CD8-positive, alpha-beta memory T cell (primary cell): Measurements from ENCODE around the gene SETD7. TPM values are rescaled to one million over a fixed set of nuclear protein-coding genes. Genes with fewer than 3 reads are reported as not detected.
"Not testable (repeated sequence)": the region's sequence is repeated elsewhere in the genome, so short reads cannot be mapped to it uniquely, and the experiment has no call there.

Source experiments
- CTCF ChIA-PET: fragments of 350-600 bp; sonication (Branson Sonifier 250); formaldehyde crosslinking; loops from one replicate; lab custom pipeline; 2021; ENCODE audit warnings: antibody characterized with exemption; lab: Charles Lee
- POLR2A ChIA-PET: fragments of 350-600 bp; sonication (Branson Sonifier 250); formaldehyde crosslinking; loops from one replicate; lab custom pipeline; 2021; ENCODE audit warnings: antibody characterized with exemption; lab: Charles Lee
- DNase-seq, 5 donors: peaks; one replicate each; pipeline versions ENCODE4 v3.0.0 to v3.0.0-alpha.2; 2020 to 2022; ENCODE audit warnings: mixed read lengths in 1 of 5
- H3K27ac ChIP-seq: one replicate; pipeline ENCODE4 v1.7.0; 2013; ENCODE audit warnings: low read depth, mild to moderate bottlenecking, low read length, moderate library complexity
- H3K27me3 ChIP-seq: 2 replicates; pipeline ENCODE4 v1.7.0; 2013; ENCODE audit warnings: low read length, mild to moderate bottlenecking; ENCODE audit not compliant: insufficient read depth, poor library complexity, severe bottlenecking
- H3K36me3 ChIP-seq: 2 replicates; pipeline ENCODE4 v1.7.0; 2013; ENCODE audit warnings: mild to moderate bottlenecking, low read length, moderate library complexity; ENCODE audit not compliant: insufficient read depth
- H3K4me1 ChIP-seq: 2 replicates; pipeline ENCODE4 v1.7.0; 2013; ENCODE audit warnings: mild to moderate bottlenecking, low read length, moderate library complexity; ENCODE audit not compliant: insufficient read depth
- H3K4me3 ChIP-seq: 2 replicates; pipeline ENCODE4 v1.7.0; 2013; ENCODE audit warnings: mild to moderate bottlenecking, low read length
- H3K9me3 ChIP-seq: 2 replicates; pipeline ENCODE4 v1.7.0; 2013; ENCODE audit warnings: mild to moderate bottlenecking, low read length
- H3K27ac Mint-ChIP-seq, 8 donors: one replicate each; pipeline ENCODE4 v1.8.0; 2020 to 2021; ENCODE audit warnings: mixed read lengths in 8 of 8, mild to moderate bottlenecking in 6 of 8, inconsistent platforms in 3 of 8, moderate library complexity in 3 of 8
- H3K27me3 Mint-ChIP-seq, 2 donors: one replicate each; pipeline ENCODE4 v1.8.0; 2020 to 2021; ENCODE audit warnings: mixed read lengths in 2 of 2, mild to moderate bottlenecking in 1 of 2, moderate library complexity in 1 of 2
- H3K36me3 Mint-ChIP-seq, 3 donors: one replicate each; pipeline ENCODE4 v1.8.0; 2020 to 2021; ENCODE audit warnings: mixed read lengths in 3 of 3, inconsistent platforms in 1 of 3, mild to moderate bottlenecking in 1 of 3
- H3K4me1 Mint-ChIP-seq, 3 donors: one replicate each; pipeline ENCODE4 v1.8.0; 2020 to 2021; ENCODE audit warnings: mixed read lengths in 3 of 3, inconsistent platforms in 1 of 3, mild to moderate bottlenecking in 1 of 3
- H3K4me3 Mint-ChIP-seq, 7 donors: one replicate each; pipeline ENCODE4 v1.8.0; 2020 to 2021; ENCODE audit warnings: mixed read lengths in 7 of 7, mild to moderate bottlenecking in 6 of 7, moderate library complexity in 4 of 7, inconsistent platforms in 2 of 7
- H3K9me3 Mint-ChIP-seq, 5 donors: one replicate each; pipeline ENCODE4 v1.8.0; 2020 to 2022; ENCODE audit warnings: mixed read lengths in 5 of 5, mild to moderate bottlenecking in 3 of 5, moderate library complexity in 2 of 5, inconsistent platforms in 1 of 5
- polyA plus RNA-seq: library from polyadenylated mRNA; unstranded; fragments of 300-500 nt; fragmentation: Illumina TruSeq; gene quantifications from one replicate; pipeline ENCODE4 v1.2.3, GENCODE V29; 2021
- total RNA-seq, 2 experiments: library from RNA; stranded (reverse); gene quantifications; one replicate each; pipeline ENCODE4 v1.2.3, GENCODE V29; 2021

SETD7 gene
- total and polyA plus RNA-seq, 3 experiments from 2014 or later: 2.0 to 17.0 (median 15.2) TPM

- POLR2A ChIA-PET, H3K27me3 Mint-ChIP-seq, H3K36me3 Mint-ChIP-seq, H3K4me1 Mint-ChIP-seq, H3K27ac Mint-ChIP-seq, H3K36me3 ChIP-seq, H3K4me3 Mint-ChIP-seq, H3K27ac ChIP-seq, H3K9me3 ChIP-seq, H3K9me3 Mint-ChIP-seq, DNase-seq, CTCF ChIA-PET, H3K4me3 ChIP-seq, H3K4me1 ChIP-seq, H3K27me3 ChIP-seq: not testable (repeated sequence)
These were observed 108.9 kb downstream of the SETD7 start for GRCh38 chr4:139447078-139447477.

Other genes starting within 250 kb of the SETD7 start
- gene RAB33B, start 102.1 kb downstream of the SETD7 start, total RNA-seq: 1 to 10 TPM; 5.6 to 6.2 TPM
- gene RAB33B, start 102.1 kb downstream of the SETD7 start, polyA plus RNA-seq: 8.4 TPM
- 1 to 10 TPM; 2.6 to 4.6 TPM for gene MGST2, start 109.6 kb upstream of the SETD7 start, total RNA-seq
- gene MGST2, start 109.6 kb upstream of the SETD7 start, polyA plus RNA-seq: 10.9 TPM